HL-60 (cell line): ENCODE data around the gene MAP7D2.

ENCODE experiments used
- CTCF ChIP-seq: IDR thresholded peaks from one replicate; pipeline ENCODE4 v1.5.1; 2011; ENCODE audit warnings: low read length, control low read depth, inconsistent platforms; ENCODE audit not compliant: insufficient read depth
- REST ChIP-seq: IDR thresholded peaks from 2 replicates; pipeline ENCODE4 v1.6.1; 2012; ENCODE audit warnings: low read depth; ENCODE audit not compliant: insufficient replicate concordance

DNA sequence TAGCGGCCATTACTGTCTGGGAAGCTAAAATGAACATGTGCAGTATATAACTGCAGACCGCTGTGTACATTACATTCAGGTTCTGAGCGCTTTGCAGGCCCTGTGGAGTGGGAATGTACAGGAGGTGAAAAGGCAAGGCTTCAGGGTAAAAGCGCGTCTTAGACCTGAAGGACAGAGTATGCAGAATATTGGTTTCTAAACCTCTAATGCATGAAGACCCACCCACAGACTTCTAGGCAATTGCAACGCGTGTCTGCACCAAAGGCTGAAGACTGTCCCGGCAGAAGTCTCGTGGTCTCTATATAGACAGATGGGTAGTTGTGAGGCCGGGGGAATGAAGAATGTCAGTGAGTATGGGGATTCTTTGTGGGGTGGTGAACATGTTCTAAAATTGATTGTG, 5.4 kb downstream of the MAP7D2 start:
- TF ChIP-seq CTCF (no peak), REST (no peak)
